HepG2 (cell line): ENCODE measurements around the gene C12orf56.

Experiments
- TCF12 ChIP-seq, 2 experiments: fragments of 450-650 bp in 1 of 2; sonication (generic) in 1 of 2; formaldehyde crosslinking in 1 of 2; IDR thresholded peaks; 2 replicates each; pipeline versions ENCODE4 v1.6.1 to v1.8.0; 2017 to 2022; ENCODE audit warnings: antibody characterized with exemption in 1 of 2, mild to moderate bottlenecking in 1 of 2, missing genetic modification reagents in 1 of 2, moderate library complexity in 1 of 2
- ZNF788 ChIP-seq: sonication (generic); formaldehyde crosslinking; IDR thresholded peaks from 2 replicates; pipeline ENCODE4 v1.5.0; 2020; ENCODE audit warnings: mild to moderate bottlenecking, missing genetic modification reagents, borderline replicate concordance

DNA sequence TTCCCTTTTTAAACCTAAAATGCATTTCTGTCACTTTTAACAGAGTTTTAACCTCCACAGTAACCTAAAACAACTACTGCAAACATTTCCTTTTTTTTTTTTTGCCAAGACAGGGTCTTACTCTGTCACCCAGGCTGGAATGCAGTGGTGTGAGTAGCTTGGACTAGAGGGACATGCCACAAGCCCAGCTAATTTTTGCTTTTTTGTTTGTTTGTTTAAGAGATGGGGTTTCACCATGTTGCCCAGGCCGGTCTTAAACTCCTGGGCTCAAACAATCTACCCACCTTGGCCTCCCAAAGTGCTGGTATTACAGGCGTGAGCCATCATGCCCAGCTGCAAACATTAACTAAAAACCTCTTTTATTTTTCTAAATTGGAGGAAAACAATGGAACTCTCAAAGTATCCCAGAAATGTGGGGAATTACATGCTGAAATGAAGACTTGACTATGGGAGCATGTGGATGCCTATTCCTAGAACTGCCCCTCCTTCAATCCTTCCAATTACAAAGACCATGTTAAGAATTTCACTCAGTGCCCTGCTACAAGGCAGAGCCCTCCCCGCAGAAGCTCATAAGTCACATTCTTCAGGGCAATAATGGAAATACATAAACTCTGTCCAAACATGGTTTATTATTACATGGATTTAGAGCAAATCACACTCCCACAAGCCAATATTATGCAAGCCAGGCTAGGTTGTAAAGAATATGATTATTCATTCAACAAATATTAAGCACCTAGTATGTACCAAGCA, 66.9 kb downstream of the C12orf56 start:
- TF ChIP-seq ZNF788 (CRISPR knock-in tag) (no peak), TCF12 (IDR thresholded peaks at IDR 0.05) (no peak), TCF12 (CRISPR knock-in tag; IDR thresholded peaks at IDR 0.05) (no peak)
